ENCODE results near the gene R3HDML.

- TF ChIP-seq CTCF (IDR thresholded peaks at IDR 0.05; ENCODE audit: low read depth, low read length) (no peak), POLR2A (IDR thresholded peaks at IDR 0.05; ENCODE audit: extremely low read depth, insufficient read length) (no peak), MAX (IDR thresholded peaks at IDR 0.05; ENCODE audit: low read depth, low read length) (no peak), MYC (IDR thresholded peaks at IDR 0.05; ENCODE audit: low read depth, low read length) (no peak)
Measured at GRCh38 chr20:44357020-44357419, 20.2 kb downstream of the R3HDML start.
